A673 (cell line): ENCODE data around the gene HSD17B2.

ENCODE experiments used
- EZH2 ChIP-seq: fragments of 200-600 bp; sonication (generic); IDR thresholded peaks from 2 replicates; pipeline ENCODE4 v1.6.1; 2017; ENCODE audit warnings: borderline replicate concordance, low read depth, mild to moderate bottlenecking, mixed read lengths, antibody characterized with exemption, low read length; ENCODE audit not compliant: poor library complexity, severe bottlenecking
- TF ChIP-seq, protein P1 (sequence below): fragments of 300-800, 200-600 bp; sonication (generic); conservative IDR thresholded peaks from 2 replicates; pipeline ENCODE4 v1.5.1; 2017; ENCODE audit warnings: low read depth, mild to moderate bottlenecking, antibody characterized with exemption, low read length, moderate library complexity, mixed read lengths

DNA sequence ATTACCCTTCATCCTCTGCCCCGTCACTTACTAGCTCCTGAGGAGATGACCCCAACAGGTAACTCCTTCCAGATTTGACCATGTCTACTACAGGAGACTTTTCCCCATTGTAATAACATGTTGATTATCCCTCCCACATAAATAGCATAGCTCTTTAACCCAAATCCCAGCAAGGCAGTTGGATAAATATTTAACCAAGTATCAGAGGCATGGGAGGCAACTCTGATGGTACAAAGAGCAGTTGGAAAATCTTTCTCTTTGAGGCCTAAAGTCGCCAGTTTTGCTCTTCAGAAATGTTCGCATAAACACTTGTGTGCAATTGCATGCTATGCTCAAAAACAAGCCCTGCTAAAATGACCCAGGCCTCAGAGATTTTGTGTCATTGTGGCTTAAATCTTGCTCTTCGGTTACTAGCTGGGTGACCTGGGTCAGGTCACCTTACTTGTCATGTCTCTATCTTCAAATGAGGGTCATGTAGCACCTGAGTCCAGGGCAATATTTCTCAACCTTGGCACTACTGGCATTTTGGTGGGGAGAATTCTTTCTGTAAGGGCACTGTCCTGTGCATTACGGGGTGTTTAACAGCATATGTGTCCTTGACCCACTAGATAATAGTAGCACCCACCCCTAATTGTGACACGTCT lies 48.8 kb downstream of the HSD17B2 start:
- TF ChIP-seq, protein P1, sequence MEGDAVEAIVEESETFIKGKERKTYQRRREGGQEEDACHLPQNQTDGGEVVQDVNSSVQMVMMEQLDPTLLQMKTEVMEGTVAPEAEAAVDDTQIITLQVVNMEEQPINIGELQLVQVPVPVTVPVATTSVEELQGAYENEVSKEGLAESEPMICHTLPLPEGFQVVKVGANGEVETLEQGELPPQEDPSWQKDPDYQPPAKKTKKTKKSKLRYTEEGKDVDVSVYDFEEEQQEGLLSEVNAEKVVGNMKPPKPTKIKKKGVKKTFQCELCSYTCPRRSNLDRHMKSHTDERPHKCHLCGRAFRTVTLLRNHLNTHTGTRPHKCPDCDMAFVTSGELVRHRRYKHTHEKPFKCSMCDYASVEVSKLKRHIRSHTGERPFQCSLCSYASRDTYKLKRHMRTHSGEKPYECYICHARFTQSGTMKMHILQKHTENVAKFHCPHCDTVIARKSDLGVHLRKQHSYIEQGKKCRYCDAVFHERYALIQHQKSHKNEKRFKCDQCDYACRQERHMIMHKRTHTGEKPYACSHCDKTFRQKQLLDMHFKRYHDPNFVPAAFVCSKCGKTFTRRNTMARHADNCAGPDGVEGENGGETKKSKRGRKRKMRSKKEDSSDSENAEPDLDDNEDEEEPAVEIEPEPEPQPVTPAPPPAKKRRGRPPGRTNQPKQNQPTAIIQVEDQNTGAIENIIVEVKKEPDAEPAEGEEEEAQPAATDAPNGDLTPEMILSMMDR, result no peak
- no peak for TF ChIP-seq EZH2
